ENCODE data around the gene LCN1.
"Not testable (repeated sequence)": the region's sequence is repeated elsewhere in the genome, so short reads cannot be mapped to it uniquely, and the experiment has no call there.

Gene LCN1

GRCh38 chr9:135533113-135533512 is 11.9 kb downstream of the LCN1 start:
- DNase-seq: peak in 3 of 42 donors; percentile 11 to 18 (median 16)
- intact Hi-C loops (cut with DNase I): no loop called here

- intact Hi-C loops (cut with DNase I): no loop called here
- peak in 3 of 42 donors; percentile 7 to 38 (median 9) for DNase-seq
Observed at GRCh38 chr9:135533674-135534073, 12.4 kb downstream of the LCN1 start.

- DNase-seq: peak in 1 of 42 donors; percentile 8
- intact Hi-C loops (cut with DNase I): not testable (repeated sequence)
Observed at GRCh38 chr9:135534192-135534711, 13.0 kb downstream of the LCN1 start.

- intact Hi-C loops (cut with DNase I); DNase-seq: not testable (repeated sequence)
Observed at GRCh38 chr9:135534826-135535225, 13.6 kb downstream of the LCN1 start.

GRCh38 chr9:135535631-135536030 is 14.4 kb downstream of the LCN1 start:
- peak in 2 of 42 donors; percentile 2 to 3 for DNase-seq
- intact Hi-C loops (cut with DNase I): not testable (repeated sequence)

GRCh38 chr9:135536216-135536615 is 15.0 kb downstream of the LCN1 start:
- DNase-seq: no peak
- intact Hi-C loops (cut with DNase I): no loop called here

- DNase-seq: peak in 2 of 42 donors; percentile 0 to 6
- intact Hi-C loops (cut with DNase I): not testable (repeated sequence)
Observed at GRCh38 chr9:135543262-135543894, 22.1 kb downstream of the LCN1 start.

GRCh38 chr9:135544981-135545635 is 23.9 kb downstream of the LCN1 start:
- peak in 2 of 42 donors; percentile 1 to 18 for DNase-seq
- intact Hi-C loops (cut with DNase I): no loop called here

- intact Hi-C loops (cut with DNase I): not testable (repeated sequence)
Observed at GRCh38 chr9:135545646-135546176, 24.5 kb downstream of the LCN1 start, which contains the start of gene OBP2A. Gene OBP2A, plus strand, starts transcription at chr9:135546126. Its CDS starts 55 bp downstream, at chr9:135546181.

GRCh38 chr9:135546792-135547617 is 25.8 kb downstream of the LCN1 start:
- peak in 3 of 42 donors; percentile 5 to 14 (median 8) for DNase-seq
- intact Hi-C loops (cut with DNase I): not testable (repeated sequence)

More at GRCh38 chr9:135545646-135546176, 24.5 kb downstream of the LCN1 start, which contains the start of gene OBP2A:
- DNase-seq: peak in 2 of 42 donors; percentile 0 to 6

GRCh38 chr9:135547756-135548736 is 26.8 kb downstream of the LCN1 start:
- intact Hi-C loops (cut with DNase I): no loop called here

GRCh38 chr9:135549478-135550343 is 28.5 kb downstream of the LCN1 start:
- intact Hi-C loops (cut with DNase I): not testable (repeated sequence)
- peak in 2 of 42 donors; percentile 6 to 7 for DNase-seq

More at GRCh38 chr9:135547756-135548736, 26.8 kb downstream of the LCN1 start:
- peak in 3 of 42 donors; percentile 4 to 23 (median 5) for DNase-seq

- intact Hi-C loops (cut with DNase I): no loop called here
- peak in 2 of 42 donors; percentile 7 to 8 for DNase-seq
Observed at GRCh38 chr9:135550344-135550918, 29.2 kb downstream of the LCN1 start.

- DNase-seq: peak in 3 of 42 donors; percentile 10 to 28 (median 10)
- intact Hi-C loops (cut with DNase I): no loop called here
Observed at GRCh38 chr9:135551031-135551430, 29.8 kb downstream of the LCN1 start.

GRCh38 chr9:135551456-135551855 is 30.2 kb downstream of the LCN1 start:
- intact Hi-C loops (cut with DNase I): no loop called here
- peak in 1 of 42 donors; percentile 5 for DNase-seq

GRCh38 chr9:135552021-135552697 is 30.9 kb downstream of the LCN1 start:
- no peak for DNase-seq
- intact Hi-C loops (cut with DNase I): no loop called here

Measured in head of caudate nucleus (tissue), 42 donors.